HG03439 (cell line): Measurements from ENCODE around the gene CCDC196.
"Not testable (repeated sequence)": the region's sequence is repeated elsewhere in the genome, so short reads cannot be mapped to it uniquely, and the experiment has no call there.

Experiments used
- ATAC-seq: cut with Tn5 transposase; IDR thresholded peaks from one replicate; pipeline ENCODE4 v1.9.1; 2021; ENCODE audit warnings: mild to moderate bottlenecking, moderate library complexity; ENCODE audit not compliant: unreplicated experiment

Gene CCDC196

GRCh38 chr14:66495218-66496098 is 9.3 kb downstream of the CCDC196 start:
- ATAC-seq, result peak; percentile 58

GRCh38 chr14:66496188-66496807 is 10.1 kb downstream of the CCDC196 start:
- ATAC-seq, result no peak

GRCh38 chr14:66496911-66497310 is 10.7 kb downstream of the CCDC196 start:
- no peak for ATAC-seq

GRCh38 chr14:66498311-66498710 is 12.1 kb downstream of the CCDC196 start:
- ATAC-seq, result no peak

- ATAC-seq, result no peak
Measured at GRCh38 chr14:66501592-66501991, 15.4 kb downstream of the CCDC196 start.

GRCh38 chr14:66502836-66503235 is 16.7 kb downstream of the CCDC196 start:
- ATAC-seq, result not testable (repeated sequence)

- no peak for ATAC-seq
Measured at GRCh38 chr14:66503532-66503931, 17.4 kb downstream of the CCDC196 start.

GRCh38 chr14:66507181-66507721 is 21.1 kb downstream of the CCDC196 start:
- peak; percentile 21 for ATAC-seq

- ATAC-seq, result peak; percentile 82
Measured at GRCh38 chr14:66507722-66508546, 21.8 kb downstream of the CCDC196 start, which contains the start of gene GPHN. Gene GPHN (plus strand): TSS chr14:66508147.

GRCh38 chr14:66508547-66508845 is 22.3 kb downstream of the CCDC196 start:
- peak; percentile 5 for ATAC-seq

GRCh38 chr14:66508846-66509621 is 22.9 kb downstream of the CCDC196 start:
- peak; percentile 31 for ATAC-seq

GRCh38 chr14:66509874-66510273 is 23.7 kb downstream of the CCDC196 start:
- ATAC-seq, result no peak

- ATAC-seq, result no peak
Measured at GRCh38 chr14:66511849-66512248, 25.7 kb downstream of the CCDC196 start.

GRCh38 chr14:66514213-66514612 is 28.0 kb downstream of the CCDC196 start:
- ATAC-seq, result no peak

- ATAC-seq, result no peak
Measured at GRCh38 chr14:66530526-66530925, 44.4 kb downstream of the CCDC196 start.

- no peak for ATAC-seq
Measured at GRCh38 chr14:66539034-66539433, 52.9 kb downstream of the CCDC196 start.

GRCh38 chr14:66540038-66540437 is 53.9 kb downstream of the CCDC196 start:
- no peak for ATAC-seq

- ATAC-seq, result no peak
Measured at GRCh38 chr14:66541627-66542026, 55.5 kb downstream of the CCDC196 start.

- no peak for ATAC-seq
Measured at GRCh38 chr14:66543996-66544395, 57.8 kb downstream of the CCDC196 start.

GRCh38 chr14:66545191-66545590 is 59.0 kb downstream of the CCDC196 start:
- not testable (repeated sequence) for ATAC-seq
